ENCODE measurements around the gene COQ6.
"Not testable (repeated sequence)": the region's sequence is repeated elsewhere in the genome, so short reads cannot be mapped to it uniquely, and the experiment has no call there.

COQ6 gene

GRCh38 chr14:73976125-73976524 lies 26.0 kb downstream of the COQ6 start:
- TF ChIP-seq CTCF (IDR thresholded peaks at IDR 0.05; ENCODE audit: extremely low read depth, missing control alignments): no peak
- no peak for DNase-seq (ENCODE audit: low spot score)

GRCh38 chr14:73977896-73978295 lies 27.8 kb downstream of the COQ6 start:
- no peak for DNase-seq (ENCODE audit: low spot score)
- TF ChIP-seq CTCF (IDR thresholded peaks at IDR 0.05; ENCODE audit: extremely low read depth, missing control alignments): no peak

- TF ChIP-seq CTCF (IDR thresholded peaks at IDR 0.05; ENCODE audit: extremely low read depth, missing control alignments): no peak
- no peak for DNase-seq (ENCODE audit: low spot score)
Observed at GRCh38 chr14:73988065-73988464, 38.0 kb downstream of the COQ6 start.

- DNase-seq (ENCODE audit: low spot score): not testable (repeated sequence)
Observed at GRCh38 chr14:73988656-73989055, 38.6 kb downstream of the COQ6 start.

- DNase-seq (ENCODE audit: low spot score): no peak
- TF ChIP-seq CTCF (IDR thresholded peaks at IDR 0.05; ENCODE audit: extremely low read depth, missing control alignments): no peak
Observed at GRCh38 chr14:73991092-73991491, 41.0 kb downstream of the COQ6 start.

GRCh38 chr14:73994926-73995325 lies 44.8 kb downstream of the COQ6 start:
- DNase-seq (ENCODE audit: low spot score): not testable (repeated sequence)

- DNase-seq (ENCODE audit: low spot score): no peak
- TF ChIP-seq CTCF (IDR thresholded peaks at IDR 0.05; ENCODE audit: extremely low read depth, missing control alignments): no peak
Observed at GRCh38 chr14:73995977-73996378, 45.9 kb downstream of the COQ6 start.

GRCh38 chr14:73996731-73997107 lies 46.6 kb downstream of the COQ6 start:
- DNase-seq (ENCODE audit: low spot score): no peak
- no peak for TF ChIP-seq CTCF (IDR thresholded peaks at IDR 0.05; ENCODE audit: extremely low read depth, missing control alignments)

All from GM20000 (cell line).